ENCODE results near the gene IL17C.

IL17C gene

DNA sequence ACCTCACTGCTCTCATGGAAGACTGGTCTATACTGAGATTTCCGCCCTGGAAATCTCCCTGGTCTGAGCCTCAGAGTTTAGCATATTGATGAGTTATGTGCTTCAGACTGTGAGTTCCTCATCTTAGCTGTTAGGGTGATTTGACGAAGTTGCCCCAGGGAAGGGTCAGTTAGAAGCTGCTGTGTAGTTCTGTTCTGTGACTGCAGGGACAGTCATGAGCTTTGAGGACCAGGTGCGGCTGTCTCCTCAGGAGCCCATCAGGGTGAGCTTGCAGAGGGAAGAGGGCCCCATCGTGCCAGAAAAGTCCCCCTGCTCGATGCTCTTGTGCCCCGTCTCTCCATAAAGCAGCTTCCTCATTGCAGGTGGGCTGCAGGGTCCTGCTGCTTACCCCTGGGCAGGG lies 28.3 kb upstream of the IL17C start:
- DNase-seq (ENCODE audit: low read depth): no peak

DNA sequence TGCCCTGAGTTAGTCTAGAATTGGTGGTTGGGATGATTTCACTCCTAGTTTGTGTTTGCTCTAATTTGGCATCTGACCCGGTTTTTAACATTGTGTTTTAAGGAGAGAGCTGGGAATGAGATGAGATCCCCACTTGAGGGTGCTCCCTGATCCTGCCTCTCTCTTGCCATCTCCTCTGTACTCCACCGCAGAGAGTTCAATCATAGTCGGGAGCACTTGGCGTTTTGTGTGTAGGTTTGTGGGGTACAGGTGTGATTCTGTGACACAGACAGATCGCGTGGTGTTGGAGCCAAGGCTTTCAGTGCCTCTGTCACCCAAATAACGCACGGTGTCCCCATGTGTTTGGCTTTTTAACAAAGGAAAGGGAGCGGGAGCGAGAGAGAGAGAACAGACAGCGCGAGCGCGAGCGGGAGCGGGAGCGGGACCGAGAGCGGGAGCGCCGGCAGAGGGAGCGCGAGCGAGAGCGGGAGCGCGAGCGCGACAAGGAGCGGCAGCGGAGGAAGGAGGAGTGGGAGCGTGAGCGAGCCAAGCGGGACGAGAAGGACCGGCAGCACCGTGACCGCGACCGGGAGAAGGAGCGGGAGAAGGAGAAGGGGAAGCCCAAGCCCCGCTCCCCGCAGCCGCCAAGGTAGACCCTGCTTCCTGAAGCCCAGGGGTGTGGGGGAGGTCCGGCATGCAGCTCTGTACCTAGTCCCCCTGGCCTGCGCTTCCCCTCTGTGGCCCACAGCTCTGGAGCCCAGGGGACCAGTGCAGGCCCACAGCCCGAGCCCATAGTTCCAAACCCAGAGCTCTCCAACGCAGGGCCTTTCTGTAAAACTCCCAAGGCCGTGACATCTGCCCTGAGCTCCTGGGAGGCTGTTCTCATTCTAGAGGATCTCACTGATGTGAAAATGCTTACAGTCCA lies 27.2 kb upstream of the IL17C start:
- no peak for DNase-seq (ENCODE audit: low read depth)

DNA sequence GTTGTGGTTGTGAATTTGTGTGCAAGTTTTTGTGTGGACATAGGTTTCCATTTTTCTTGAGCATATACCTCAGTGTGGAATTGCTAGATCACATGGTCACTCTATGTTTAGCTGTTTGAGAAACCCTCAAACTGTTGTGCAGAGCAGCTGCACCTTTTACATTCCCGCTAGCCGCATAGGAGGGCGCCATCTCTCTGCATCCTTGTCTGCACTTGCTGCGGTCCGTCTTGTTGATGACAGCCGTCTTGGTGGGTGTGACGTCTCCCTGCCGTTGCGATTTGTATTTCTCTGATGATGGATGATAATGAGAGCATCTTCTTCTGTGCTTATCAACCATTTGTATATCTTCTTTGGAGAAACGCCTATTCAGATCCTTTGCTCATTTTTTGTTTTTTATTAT lies 25.1 kb upstream of the IL17C start:
- DNase-seq (ENCODE audit: low read depth): no peak

DNA sequence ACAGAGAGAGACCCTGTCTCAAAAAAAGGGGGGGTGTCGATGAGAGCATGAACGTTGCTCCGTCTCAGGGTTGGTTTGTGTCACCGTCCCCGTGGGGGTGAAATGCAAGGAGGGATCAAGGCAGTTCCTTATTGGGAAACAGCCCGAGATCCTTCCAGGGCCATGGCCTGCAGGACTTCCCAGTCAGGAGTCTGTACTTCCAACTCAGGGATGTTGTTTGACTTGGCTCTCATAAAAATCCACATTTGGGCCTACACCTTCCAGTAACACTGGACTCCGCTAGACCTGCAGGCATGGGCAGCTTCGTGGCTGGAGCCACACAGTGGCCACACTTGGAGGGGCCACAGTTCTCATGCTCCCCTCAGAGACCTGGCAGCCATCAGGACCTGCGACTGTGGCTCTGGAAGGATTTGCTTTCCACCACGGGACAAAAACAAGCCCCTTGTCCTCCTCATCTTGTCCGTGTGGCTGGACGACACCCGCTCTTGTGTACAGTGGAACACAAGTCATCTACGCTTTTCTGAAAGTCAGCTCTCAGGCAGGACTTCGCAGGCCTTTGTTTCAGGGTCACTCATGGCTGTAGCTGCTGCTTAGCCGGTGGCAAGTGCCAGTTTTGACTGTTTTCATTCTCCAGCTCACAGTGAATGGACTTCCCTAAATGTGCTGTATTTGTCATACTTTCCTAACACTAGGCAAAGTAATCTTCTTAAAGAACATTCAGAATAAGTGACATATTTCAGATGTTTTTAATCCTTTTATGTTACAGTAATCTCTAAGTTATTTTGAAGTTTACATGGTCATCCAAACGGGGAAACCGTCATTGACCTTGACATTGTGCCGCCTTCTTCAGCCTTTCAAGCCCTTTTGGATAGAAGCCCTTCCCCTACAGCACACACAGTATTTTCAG lies 24.2 kb upstream of the IL17C start:
- DNase-seq (ENCODE audit: low read depth): peak; percentile 13

DNA sequence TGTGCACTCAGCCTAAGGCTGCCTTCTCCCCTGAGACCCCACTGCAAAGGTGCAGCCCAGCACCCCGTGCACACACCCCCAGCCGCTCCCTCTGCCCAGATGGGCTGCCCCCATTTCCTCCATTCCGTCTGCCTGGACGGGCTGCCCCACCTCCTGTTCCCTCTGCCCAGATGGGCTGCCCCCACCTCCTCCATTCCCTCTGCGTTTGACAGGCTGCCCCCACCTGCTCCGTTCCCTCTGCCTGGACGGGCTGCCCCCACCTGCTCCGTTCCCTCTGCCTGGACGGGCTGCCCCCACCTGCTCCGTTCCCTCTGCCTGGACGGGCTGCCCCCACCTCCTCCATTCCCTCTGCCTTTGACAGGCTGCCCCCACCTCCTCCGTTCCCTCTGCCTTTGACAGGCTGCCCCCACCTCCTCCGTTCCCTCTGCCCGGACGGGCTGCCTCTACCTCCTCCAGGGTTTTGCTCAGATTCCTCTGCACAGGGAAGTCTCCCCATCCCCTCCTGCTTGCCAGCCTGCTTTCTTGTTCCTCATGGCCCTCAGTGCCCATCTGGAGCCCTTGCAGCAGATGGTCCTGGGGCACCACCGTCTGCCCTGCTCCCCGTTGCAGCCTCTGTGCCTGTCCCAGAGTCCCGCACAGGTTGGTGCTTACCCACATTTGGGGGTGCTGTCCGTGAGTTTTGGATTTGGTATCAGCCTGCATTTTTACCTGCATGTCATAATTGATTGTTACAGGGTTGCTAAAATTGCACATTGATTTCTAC lies 23.4 kb upstream of the IL17C start:
- DNase-seq (ENCODE audit: low read depth): no peak

DNA sequence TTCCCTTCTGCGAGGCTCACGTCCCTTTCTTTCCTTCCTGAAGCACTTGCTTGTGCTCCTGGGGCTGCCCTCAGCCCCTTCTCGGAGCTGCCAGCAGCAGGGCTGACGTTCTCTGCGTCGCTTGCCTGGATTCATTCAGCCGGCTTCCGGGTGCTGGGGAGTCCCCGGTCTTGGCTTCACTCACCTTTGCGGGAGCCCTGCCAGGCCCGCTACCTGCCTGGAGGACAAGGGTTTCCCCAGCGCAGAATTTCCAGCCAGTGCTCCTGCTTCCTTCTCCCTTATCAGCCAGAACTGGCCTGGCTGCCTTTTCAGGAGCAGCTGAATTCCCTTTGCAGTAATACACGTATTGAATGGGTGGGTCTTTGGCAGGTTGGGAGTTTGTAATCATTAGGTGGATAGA lies 22.1 kb upstream of the IL17C start:
- DNase-seq (ENCODE audit: low read depth): no peak

DNA sequence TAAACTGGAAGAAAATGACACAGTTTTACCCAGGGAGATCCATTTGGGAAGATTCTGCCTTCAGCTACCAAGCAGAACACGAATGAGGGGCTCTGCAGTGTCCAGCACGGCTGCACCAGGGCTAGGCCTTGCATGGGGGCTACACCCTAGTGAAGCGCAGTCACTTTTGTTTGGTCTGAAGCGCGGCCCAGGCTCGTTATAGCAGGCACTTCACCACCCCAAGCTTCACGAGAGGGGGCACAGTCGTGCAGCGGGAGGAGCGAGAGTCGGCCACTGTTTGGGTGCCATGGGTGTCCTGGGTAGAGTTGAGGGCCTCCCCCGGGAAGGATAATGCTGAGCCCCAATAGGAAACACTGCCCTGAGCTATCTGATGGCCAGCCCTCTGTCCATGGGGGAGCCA lies 21.6 kb upstream of the IL17C start:
- no peak for DNase-seq (ENCODE audit: low read depth)

DNA sequence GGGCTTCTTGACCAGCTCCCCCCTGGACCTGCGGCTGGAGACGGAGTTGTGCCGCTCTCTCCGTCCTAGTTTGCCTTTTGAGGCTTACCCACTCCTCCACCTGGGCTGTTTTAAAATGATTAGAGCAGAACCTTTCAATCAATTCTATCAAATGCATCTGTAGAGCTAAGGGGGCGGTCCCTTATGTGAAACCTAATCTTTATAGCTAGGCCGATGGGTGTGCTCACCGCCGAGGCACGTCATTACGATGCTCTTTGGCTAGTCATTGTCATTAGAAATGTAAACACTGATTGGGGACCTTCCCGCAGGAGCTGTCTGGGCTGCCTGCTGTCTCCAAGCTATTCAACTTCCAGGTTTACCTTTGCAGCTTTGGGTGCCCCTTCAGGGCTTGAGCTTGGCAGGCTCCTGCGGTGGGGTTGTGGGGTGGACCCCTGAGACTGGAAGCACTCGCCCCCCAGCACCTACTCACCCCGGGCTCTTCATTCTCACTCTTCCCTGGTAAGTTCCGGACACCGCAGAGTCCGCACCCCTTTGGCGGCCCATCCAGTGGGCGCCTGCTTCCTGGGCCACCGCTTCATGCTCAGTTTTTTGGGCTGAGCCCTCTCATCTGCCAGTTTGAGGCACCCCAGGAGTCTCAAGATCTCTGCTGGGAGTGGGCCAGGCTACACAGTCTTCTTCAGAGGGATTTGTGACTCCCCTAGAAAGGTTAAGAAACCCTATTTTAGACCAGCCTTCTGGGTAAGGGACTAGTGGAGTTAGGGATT lies 20.9 kb upstream of the IL17C start:
- DNase-seq (ENCODE audit: low read depth): peak; percentile 43

DNA sequence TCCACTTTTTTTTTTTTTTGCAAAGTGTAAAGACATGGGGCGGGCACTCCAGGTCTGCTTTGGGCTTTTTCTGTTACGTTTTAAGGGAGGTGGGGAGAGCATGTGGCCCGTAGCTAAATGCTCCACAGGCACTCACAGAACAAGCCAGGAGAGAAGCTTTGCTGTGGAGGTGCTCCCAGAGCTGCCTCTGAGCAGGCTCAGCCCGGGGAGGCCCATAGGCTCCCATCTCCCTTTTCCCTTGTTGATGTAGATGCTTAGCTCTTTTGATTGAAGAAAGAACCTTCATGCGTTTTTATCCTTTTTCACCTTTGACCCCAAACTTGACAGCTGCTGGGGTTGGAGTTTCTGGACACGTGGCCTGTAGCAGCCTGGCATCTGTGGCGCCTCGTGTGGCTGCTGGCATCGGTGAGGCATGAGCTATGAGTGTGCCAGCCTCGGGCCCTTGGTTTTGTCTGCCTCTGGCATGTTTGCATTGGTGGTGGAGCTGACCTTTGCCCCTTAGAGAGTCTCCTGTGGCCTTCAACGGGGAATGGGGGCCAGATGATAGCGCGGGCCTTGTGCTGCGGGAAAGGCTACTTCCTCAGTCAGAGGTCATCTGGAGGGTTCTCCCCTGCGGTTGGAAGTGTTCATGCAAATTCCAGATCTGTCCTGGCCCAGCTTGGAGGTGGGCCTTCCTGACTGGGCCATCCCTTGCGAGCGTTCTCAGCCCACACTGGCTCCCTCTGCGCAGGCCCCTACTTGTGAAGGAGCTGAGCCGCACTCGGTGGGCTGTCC lies 20.0 kb upstream of the IL17C start:
- DNase-seq (ENCODE audit: low read depth): no peak

DNA sequence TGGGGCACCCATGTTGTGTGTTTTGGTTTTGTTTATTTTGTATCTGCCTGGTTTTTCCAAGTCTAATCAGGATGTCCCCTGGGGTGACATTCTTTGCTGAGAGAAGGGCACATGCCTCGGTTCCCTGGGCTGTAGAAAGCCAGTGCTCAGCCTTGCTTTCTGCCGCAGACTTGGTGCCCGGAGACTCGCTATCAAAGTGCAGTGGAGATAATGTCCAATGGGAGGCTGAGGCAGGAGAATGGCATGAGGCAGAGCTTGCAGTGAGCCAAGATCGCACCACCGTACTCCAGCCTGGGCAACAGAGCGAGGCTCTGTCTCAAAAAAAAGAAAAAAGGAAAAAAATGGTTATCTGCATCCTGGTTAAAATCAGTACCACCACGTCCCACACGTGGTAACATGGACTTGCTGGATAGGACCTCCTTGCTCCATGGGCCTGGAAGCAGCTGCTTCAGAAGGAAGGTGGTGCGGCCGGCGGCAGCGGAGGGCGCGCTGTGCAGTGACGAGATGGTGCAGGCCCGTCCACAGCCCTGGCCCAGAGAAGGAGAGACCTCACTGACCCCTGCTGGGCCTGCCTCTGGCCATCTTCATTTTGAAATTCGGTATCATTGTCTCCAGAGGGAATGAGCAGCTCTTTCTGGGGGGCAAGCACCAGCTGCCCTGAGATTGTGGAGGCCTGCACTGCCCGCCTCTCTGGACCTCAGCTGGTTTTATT lies 19.3 kb upstream of the IL17C start:
- no peak for DNase-seq (ENCODE audit: low read depth)

DNA sequence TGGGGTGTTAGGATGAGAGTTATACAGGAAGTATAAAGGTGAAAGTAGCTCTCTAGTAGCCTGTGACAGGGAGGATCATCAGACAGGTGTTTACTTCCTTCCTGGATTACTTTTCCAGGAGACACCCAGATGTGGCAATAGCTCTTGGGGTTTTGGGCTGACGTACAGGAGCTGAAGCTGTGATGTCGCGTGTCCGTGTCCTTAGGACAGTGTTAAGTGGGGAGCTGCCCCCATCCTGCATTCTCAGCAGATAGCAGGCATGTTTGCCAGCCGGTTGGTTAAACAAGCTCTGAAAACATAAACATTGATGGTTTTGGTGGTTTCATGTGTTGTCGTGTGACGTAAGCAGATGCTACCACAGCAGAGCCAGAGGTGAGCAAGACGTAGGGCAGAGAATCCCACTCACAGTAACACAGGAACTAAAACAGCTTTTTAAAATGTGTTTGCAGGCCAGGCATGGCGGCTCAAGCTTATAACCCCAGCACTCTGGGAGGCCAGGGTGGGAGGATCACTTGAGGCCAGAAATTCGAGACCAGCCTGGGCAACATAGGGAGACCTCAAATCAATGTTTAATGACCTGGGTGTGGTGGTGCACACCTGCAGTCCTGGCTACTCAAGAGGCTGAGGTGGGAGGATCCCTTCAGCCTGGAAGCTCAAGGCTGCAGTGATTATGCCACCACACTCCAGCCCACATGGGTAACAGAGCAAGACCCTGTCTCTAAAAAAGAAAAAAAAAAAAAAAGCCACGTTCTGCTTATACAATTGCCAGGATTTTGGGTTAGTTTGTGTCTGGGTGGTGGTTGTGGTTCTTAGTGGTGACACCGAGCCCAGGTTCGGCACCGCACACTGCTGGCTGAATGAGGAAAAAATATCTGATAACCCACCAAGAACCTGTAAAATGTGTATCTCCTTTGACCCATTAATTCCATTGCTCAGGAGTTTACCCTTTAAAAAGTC lies 18.2 kb upstream of the IL17C start:
- DNase-seq (ENCODE audit: low read depth): no peak

DNA sequence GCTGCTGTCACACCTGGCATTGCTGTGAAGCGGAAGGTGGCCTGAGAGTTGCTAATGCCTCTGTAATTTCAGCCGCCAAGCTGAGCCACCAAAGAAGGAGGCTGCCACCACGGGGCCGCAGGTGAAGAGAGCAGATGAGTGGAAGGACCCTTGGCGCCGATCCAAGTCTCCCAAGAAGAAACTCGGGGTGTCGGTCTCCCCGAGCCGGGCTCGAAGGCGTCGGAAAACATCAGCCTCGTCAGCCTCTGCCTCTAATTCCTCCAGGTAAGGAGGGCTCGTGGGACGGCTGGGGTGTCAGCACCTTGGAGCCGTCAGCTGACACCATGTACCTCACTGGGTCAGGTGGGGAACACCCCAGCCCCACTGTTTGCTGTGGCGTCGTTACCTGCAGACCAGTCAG lies 16.2 kb upstream of the IL17C start:
- DNase-seq (ENCODE audit: low read depth): no peak

DNA sequence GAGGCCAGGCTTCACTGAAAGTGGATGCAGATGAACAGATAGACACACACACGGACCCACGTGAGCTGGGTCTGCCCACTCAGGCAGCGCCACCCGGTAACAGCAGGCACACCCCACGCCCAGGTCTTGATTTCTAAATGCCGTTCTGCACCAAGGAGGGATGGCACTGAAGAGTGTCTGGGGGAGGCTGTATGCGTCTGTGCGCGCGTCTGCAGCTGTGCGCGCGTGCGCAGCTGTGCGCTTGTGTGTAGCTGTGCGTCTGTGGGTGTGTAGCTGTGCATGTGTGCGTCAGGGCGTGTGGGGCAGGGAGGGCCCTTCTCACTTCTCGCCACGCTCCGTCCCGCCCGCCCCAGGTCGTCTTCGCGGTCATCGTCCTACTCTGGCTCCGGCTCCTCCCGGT lies 15.5 kb upstream of the IL17C start:
- DNase-seq (ENCODE audit: low read depth): no peak

DNA sequence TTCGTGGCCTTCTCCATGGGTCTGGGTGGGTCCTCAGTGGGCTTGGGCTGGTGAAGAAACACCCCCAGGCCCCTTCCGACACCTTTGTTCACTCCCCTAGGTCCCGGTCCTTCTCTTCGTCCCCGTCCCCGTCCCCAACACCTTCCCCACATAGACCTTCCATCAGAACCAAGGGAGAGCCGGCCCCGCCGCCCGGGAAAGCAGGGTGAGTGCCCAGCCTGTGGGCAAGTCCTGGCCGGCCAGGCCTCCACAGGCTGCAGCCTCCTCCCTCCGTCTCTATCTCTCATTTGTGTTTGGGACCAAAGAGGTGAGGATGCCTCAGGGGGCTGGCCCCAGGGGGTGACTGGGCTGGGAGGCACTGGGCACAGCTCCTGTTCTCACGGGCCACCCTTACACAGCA lies 14.5 kb upstream of the IL17C start:
- no peak for DNase-seq (ENCODE audit: low read depth)

DNA sequence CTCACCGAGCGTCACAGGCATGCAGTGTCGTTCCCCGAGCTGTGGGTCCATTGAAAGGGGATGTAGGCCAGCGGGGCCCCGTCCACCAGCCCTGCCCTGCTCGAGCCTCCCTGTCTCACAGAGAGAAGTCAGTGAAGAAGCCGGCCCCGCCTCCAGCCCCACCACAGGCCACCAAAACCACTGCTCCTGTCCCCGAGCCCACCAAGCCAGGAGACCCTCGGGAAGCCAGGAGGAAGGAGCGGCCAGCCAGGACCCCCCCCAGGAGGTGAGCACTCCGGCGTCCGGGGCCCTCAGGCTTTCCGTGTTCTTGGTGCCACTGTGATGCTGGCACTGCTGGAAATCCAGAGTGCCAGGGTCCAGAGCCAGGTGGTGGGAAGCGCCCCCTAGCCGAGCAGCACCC lies 13.9 kb upstream of the IL17C start:
- no peak for DNase-seq (ENCODE audit: low read depth)

DNA sequence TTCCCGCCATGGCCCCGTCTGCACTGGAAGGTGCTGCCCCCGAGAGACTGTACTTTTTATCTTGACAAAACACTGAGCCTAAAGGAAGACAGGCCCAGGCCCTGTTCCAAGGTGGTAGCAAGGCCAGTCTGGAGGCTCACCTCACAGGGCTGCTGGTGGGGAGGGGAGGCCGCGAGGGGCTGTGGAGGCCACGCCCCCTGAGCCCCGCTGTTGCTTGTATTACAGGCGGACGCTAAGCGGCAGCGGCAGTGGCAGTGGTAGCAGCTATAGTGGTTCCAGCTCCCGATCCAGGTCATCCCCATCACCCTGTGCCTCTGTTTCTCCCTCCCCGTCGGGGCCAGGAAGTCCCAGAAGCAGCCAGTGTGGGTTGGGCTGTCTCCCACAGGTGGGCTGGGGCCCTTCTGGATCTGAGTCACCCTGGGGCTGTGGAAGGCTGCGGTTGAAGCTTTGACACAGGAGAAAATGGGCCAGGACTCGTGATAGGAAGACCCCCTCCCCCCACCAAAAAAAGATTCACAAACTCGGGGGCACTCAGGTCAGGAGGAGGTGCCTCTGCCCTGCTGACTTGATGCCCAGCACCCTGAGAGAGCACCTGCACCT lies 13.3 kb upstream of the IL17C start:
- no peak for DNase-seq (ENCODE audit: low read depth)

DNA sequence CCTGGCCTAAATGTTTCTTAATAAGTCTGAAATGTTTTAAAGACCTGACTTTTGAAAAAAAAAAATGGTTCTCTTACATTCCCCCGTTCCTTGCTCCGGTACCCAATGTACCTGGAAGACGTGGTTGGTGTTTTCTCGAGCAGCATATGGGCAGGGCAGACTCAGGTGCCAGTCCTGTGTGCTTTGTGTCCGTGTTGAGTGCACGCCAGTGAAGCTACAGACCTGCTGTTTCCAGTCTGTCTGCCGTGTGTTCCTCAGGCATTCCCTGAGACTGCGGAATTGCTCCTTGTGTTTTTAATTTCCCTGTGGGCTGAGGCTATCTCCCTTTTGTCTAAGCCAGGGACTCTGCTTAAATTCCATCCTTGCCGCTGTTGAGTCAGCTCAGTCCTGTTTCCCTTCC lies 11.7 kb upstream of the IL17C start:
- no peak for DNase-seq (ENCODE audit: low read depth)

DNA sequence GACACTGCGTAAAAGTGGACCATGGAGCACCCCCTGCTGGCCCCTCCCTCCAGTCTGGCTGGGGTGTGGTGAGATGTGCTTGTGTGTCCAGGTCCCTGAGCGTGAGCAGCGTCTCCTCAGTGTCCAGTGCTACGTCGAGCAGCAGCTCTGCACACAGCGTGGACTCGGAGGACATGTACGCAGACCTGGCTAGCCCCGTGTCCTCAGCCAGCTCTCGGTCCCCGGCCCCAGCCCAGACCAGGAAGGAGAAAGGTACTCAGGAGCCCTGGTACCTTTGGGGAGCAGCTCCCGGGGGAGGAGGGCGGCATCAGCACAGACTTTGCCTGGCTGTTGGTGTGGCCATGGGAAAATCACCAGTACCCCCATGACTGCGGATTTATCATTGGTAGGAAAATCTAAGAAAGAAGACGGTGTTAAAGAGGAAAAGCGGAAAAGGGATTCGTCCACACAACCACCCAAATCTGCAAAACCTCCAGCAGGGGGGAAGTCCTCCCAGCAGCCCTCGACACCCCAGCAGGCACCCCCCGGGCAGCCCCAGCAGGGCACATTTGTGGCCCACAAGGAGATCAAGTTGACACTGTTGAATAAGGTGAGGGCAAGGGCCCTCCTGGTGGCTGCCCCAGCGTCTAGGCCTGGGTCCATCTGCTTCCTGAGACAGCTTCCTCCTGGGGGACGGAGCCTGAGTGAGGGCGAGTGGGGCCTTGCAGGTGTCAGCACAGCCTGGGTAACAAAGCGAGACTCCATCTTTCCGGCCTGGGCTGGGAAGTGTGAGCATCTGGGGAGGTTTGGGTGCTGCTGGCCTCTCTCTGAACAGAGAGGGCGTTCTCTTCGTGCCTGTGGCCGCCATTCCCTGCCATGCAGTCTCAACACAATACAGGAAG lies 10.6 kb upstream of the IL17C start:
- DNase-seq (ENCODE audit: low read depth): no peak
